Measurements from ENCODE around the gene BMF.

DNA sequence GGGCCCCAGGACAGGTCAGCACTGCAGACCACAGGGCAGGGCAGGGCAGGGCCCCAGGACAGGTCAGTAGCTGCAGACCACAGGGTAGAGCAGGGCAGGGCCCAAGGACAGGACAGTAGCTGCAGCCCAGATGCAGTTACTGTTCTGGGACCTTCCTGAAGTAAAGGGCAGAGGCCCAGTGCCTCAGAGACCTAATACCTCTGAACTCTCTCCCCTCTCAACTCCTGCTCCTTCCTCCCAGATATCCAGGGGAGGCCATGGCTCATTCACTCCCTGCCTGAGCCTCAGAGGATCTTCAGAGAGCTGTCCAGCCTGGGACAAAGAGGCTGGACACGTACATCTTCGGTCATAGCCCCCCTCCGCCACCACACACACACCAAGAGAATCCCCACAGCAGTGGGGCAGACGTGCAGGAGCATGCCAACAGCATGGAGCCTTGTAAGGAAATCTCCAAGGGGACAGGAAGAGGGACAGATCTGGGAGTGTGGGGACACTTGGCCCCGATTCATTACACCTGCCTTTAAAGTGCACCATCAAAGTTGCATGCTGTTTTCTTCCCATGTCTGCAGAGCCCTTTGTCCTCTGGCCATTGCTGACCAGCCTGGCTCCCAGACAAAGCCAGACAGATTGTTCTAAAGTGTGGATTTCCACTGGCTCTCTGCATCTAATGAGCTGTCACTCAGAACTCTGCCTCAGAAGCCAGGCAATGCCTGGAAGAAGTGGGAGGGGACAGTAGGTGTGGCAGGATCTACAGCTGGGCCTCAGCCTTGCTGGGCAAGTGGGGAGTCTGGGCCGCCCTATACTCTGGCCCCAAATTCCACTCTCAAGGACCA, 28.0 kb upstream of the BMF start:
- TF ChIP-seq EZH2phosphoT487 (IDR thresholded peaks at IDR 0.05; ENCODE audit: insufficient read depth, low read depth) (no peak), EZH2 (IDR thresholded peaks at IDR 0.05; ENCODE audit: insufficient read depth, poor library complexity, severe bottlenecking) (no peak)
